Measurements from ENCODE around the gene NXT1. TPM values are rescaled to one million over a fixed set of nuclear protein-coding genes. Genes with fewer than 3 reads are reported as not detected.

The NXT1 gene
- total and polyA plus RNA-seq, 7 donors: 8.1 to 57.6 (median 22.3) TPM

DNA sequence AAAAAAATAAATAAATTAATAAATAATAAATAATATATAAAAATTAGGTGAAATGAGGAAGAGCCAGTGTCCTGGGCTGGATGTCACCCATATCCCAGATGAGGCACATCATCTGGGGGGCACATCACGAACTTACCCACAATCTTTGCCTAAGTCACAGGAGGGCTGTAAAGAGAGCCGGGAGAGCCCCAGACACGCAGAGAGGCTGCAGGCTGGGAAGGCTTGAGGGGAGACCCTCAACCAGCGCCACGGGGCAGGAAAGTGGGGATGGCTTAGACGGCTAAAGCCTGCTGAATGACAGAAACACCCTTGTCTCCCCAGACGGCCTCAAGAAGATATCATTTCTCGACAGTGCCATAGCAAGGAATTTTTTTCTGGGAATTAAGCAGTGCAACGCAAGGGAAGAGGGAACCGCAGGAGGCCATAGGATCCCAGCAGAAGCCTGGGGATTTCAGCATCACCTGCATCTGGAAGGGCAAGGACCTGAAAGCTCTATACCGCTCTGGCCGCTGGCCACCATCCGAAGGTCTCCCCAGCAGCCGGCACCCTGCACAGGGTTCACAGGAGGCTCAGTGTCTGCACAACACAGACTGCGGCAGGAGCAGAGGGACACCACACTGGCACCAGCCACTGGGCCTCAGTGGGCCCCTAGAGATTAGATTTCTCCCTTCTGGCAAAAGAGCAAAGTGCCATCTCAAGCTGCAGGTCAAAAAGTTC, 22.8 kb upstream of the NXT1 start:
- 91 to 94% methylated on average over 15 of the region's 15 CpGs for WGBS, 2 donors
- H3K4me1 ChIP-seq: no peaks in the 10 kb centered on the region
- no peak overlapping the region for H3K4me3 ChIP-seq
- H3K27me3 ChIP-seq: no peaks in the 10 kb centered on the region
- intact Hi-C loops (cut with DNase I): no loop called here
- H3K9me3 ChIP-seq: no peaks in the 10 kb centered on the region
- TF ChIP-seq EP300 (IDR thresholded peaks at IDR 0.05) (no peak), POLR2A (IDR thresholded peaks at IDR 0.05) (no peak), POLR2AphosphoS5 (IDR thresholded peaks at IDR 0.05) (no peak)
- TF ChIP-seq, protein P1, sequence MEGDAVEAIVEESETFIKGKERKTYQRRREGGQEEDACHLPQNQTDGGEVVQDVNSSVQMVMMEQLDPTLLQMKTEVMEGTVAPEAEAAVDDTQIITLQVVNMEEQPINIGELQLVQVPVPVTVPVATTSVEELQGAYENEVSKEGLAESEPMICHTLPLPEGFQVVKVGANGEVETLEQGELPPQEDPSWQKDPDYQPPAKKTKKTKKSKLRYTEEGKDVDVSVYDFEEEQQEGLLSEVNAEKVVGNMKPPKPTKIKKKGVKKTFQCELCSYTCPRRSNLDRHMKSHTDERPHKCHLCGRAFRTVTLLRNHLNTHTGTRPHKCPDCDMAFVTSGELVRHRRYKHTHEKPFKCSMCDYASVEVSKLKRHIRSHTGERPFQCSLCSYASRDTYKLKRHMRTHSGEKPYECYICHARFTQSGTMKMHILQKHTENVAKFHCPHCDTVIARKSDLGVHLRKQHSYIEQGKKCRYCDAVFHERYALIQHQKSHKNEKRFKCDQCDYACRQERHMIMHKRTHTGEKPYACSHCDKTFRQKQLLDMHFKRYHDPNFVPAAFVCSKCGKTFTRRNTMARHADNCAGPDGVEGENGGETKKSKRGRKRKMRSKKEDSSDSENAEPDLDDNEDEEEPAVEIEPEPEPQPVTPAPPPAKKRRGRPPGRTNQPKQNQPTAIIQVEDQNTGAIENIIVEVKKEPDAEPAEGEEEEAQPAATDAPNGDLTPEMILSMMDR (IDR thresholded peaks at IDR 0.05): no peak
- DNase-seq: peak; percentile 37
- H3K27ac ChIP-seq: no peak overlapping the region
- no peaks in the 10 kb centered on the region for H3K36me3 ChIP-seq

DNA sequence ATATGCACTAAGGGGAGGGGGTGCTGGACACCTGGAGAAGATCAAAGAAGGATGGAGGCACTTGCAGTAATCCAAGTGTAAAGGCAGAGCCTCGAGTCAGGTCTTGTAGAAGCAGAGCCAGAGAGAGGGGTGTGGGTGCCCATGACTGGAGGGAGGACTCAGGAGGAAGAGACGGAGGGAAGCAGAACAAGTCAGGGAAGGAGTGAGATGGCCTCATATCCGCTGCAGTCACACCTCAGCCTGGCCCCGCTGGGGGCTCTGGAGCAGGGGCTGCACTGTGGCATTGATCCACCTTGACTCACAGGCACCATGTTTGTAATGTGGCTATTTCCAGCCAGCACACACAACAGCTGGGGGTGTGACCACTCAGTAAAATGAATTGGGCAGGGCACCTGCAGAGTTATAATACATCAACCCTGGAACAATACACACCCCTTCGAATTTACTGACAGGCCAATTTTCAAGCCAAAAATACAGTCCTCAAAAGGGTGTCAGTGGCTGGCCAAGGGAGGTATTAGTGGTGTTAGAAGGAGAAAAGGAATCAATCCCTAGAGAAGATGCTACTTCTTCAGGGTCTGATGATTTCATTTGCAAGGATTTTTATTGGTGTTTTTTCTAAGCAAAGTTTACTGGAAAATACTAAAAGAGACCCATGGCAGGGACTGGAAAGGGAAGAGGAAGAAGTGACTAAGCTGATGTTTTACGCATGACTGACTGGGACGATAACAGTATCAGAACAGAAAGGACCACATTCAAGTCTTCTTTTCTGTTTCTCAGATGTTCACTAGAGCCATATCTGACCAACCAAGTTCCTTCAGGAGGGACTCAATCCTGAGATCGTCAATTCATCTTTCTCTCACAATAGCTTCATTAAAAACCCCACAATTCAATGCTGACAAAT, 18.9 kb upstream of the NXT1 start:
- no peak for TF ChIP-seq POLR2A (IDR thresholded peaks at IDR 0.05)
- TF ChIP-seq, protein P1 (IDR thresholded peaks at IDR 0.05): no peak
- Histone ChIP-seq H3K4me1 (no peaks in the 10 kb centered on the region), H3K9me3 (no peaks in the 10 kb centered on the region), H3K36me3 (no peaks in the 10 kb centered on the region), H3K27ac (no peak overlapping the region), H3K4me3 (no peak overlapping the region), H3K27me3 (no peaks in the 10 kb centered on the region)
- intact Hi-C loops (cut with DNase I): no loop called here
- DNase-seq: peak; percentile 37
- WGBS, 2 donors: 73 to 76% methylated on average over 8 of the region's 8 CpGs

DNA sequence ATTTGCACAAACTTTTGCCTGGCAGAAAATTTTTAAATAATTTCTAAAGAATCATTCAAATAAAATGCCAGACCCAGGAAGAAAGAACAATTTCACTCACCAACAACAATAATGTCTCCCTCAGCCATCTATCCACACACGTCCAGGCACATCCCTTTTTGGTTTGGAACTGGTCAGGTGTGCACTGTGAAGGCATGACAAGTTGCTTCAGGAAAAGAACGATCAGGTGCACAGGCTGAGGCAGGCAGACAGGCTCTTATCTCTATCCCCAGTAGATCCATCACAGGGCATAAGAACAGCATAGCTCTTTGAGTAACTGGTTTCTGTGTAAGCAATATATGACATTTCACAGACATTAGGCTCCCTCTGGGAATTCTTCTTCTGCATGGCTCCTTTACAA, 18.1 kb upstream of the NXT1 start:
- no peaks in the 10 kb centered on the region for H3K36me3 ChIP-seq
- no peaks in the 10 kb centered on the region for H3K9me3 ChIP-seq
- WGBS, 2 donors: 68 to 79% methylated on average over 2 of the region's 2 CpGs
- H3K27ac ChIP-seq: no peak overlapping the region
- H3K4me1 ChIP-seq: no peaks in the 10 kb centered on the region
- intact Hi-C loops (cut with DNase I): no loop called here
- DNase-seq: peak; percentile 19
- TF ChIP-seq, protein P1 (IDR thresholded peaks at IDR 0.05): no peak
- no peak for TF ChIP-seq EP300 (IDR thresholded peaks at IDR 0.05)
- TF ChIP-seq POLR2A (IDR thresholded peaks at IDR 0.05): no peak
- TF ChIP-seq POLR2AphosphoS5 (IDR thresholded peaks at IDR 0.05): no peak
- H3K4me3 ChIP-seq: no peak overlapping the region
- no peaks in the 10 kb centered on the region for H3K27me3 ChIP-seq

DNA sequence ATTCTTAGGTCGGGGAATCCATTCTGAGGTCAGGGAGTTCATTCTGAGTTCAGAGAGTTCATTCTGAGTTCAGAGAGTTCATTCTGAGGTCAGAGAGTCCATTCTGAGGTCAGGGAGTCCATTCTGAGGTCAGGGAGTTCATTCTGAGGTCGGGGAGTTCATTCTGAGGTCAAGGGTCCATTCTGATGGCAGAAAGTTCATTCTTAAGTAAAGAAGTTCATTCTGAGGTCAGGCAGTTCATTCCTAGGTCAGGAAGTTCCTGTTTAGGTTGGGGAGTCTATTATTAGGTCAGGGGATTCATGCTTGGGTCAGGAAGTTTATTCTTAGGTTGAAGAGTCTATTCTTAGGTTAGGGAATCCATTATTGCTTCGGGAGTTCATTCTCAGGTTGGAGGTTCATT, 16.5 kb upstream of the NXT1 start:
- TF ChIP-seq, protein P1 (IDR thresholded peaks at IDR 0.05): no peak
- TF ChIP-seq POLR2A (IDR thresholded peaks at IDR 0.05) (no peak), POLR2AphosphoS5 (IDR thresholded peaks at IDR 0.05) (no peak), EP300 (IDR thresholded peaks at IDR 0.05) (no peak)
- Histone ChIP-seq H3K4me1 (no peaks in the 10 kb centered on the region), H3K4me3 (no peak overlapping the region), H3K9me3 (no peaks in the 10 kb centered on the region), H3K27ac (no peak overlapping the region), H3K27me3 (no peaks in the 10 kb centered on the region), H3K36me3 (no peaks in the 10 kb centered on the region)
- intact Hi-C loops (cut with DNase I): no loop called here
- 57 to 62% methylated on average over 3 of the region's 3 CpGs for WGBS, 2 donors
- no peak for DNase-seq
